Activated naive CD4-positive, alpha-beta T cell treated with anti-CD3 and anti-CD28 coated beads for 36 hours (primary cell): ENCODE results near the gene FAM236C. TPM values are rescaled to one million over a fixed set of nuclear protein-coding genes. Genes with fewer than 3 reads are reported as not detected.
"Not testable (repeated sequence)": the region's sequence is repeated elsewhere in the genome, so short reads cannot be mapped to it uniquely, and the experiment has no call there.

Source experiments
- CTCF ChIA-PET: fragments of 350-600 bp; sonication (Branson Sonifier 250); formaldehyde crosslinking; loops from one replicate; lab custom pipeline; 2021; ENCODE audit warnings: antibody characterized with exemption; lab: Charles Lee
- DNase-seq: peaks from one replicate; pipeline ENCODE4 v3.0.0-alpha.2; 2020
- H3K27ac Mint-ChIP-seq: one replicate; pipeline ENCODE4 v1.8.0; 2021; ENCODE audit warnings: mild to moderate bottlenecking, mixed read lengths
- H3K27me3 Mint-ChIP-seq: one replicate; pipeline ENCODE4 v1.8.0; 2021; ENCODE audit warnings: low read depth, mixed read lengths
- H3K36me3 Mint-ChIP-seq: one replicate; pipeline ENCODE4 v1.8.0; 2021; ENCODE audit warnings: low read depth, mixed read lengths
- H3K4me1 Mint-ChIP-seq: one replicate; pipeline ENCODE4 v1.8.0; 2021; ENCODE audit warnings: low read depth, mixed read lengths
- H3K4me3 Mint-ChIP-seq: one replicate; pipeline ENCODE4 v1.8.0; 2021; ENCODE audit warnings: mild to moderate bottlenecking, moderate library complexity, mixed read lengths
- H3K9me3 Mint-ChIP-seq: one replicate; pipeline ENCODE4 v1.8.0; 2021; ENCODE audit warnings: mixed read lengths
- intact Hi-C: fragments of 100-400 bp; cut with micrococcal nuclease; formaldehyde crosslinking; loops from one replicate; pipeline ENCODE4 v1.15.1; 2023
- total RNA-seq, 2 experiments: library from RNA; stranded (reverse); gene quantifications; one replicate each; pipeline ENCODE4 v1.2.3, GENCODE V29; 2021

Gene FAM236C
- total RNA-seq, result not detected

DNA sequence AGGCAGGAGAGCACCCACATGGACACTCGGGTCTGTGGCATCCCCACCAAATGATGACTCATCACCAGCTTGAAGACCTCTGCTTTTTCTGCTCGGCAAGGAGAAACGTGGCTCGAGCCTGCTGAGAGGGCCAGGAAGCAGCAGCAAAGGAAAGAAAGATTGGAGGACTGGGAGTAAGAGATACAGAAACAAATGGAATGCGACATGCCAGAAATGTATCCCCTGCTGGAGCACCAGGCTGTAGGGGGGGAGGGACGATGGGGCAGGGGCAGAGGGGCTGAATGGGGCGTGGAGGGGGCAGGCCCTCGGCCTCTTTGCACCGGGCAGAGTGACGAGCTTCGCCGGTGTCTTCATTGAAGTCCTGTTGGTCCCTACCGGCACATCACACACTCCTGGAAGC, at the start of gene FAM236C:
Gene FAM236C (plus strand): TSS at position 301 of the 400 bp plus-strand sequence. CDS start 100 bp downstream, outside the sequence.
- intact Hi-C loops, CTCF ChIA-PET, DNase-seq, H3K36me3 Mint-ChIP-seq, H3K9me3 Mint-ChIP-seq, H3K4me1 Mint-ChIP-seq, H3K27ac Mint-ChIP-seq, H3K27me3 Mint-ChIP-seq, H3K4me3 Mint-ChIP-seq: not testable (repeated sequence)

GRCh38 chrX:72882898-72883297, 29.5 kb upstream of the FAM236C start:
- DNase-seq, H3K27ac Mint-ChIP-seq, H3K4me3 Mint-ChIP-seq, intact Hi-C loops, CTCF ChIA-PET, H3K9me3 Mint-ChIP-seq, H3K4me1 Mint-ChIP-seq, H3K27me3 Mint-ChIP-seq, H3K36me3 Mint-ChIP-seq: not testable (repeated sequence)

- H3K27me3 Mint-ChIP-seq, H3K9me3 Mint-ChIP-seq: not testable (repeated sequence)
Measured at GRCh38 chrX:72889740-72890139, 22.7 kb upstream of the FAM236C start.

GRCh38 chrX:72916096-72916495, 3.7 kb downstream of the FAM236C start:
- H3K9me3 Mint-ChIP-seq, intact Hi-C loops, H3K27ac Mint-ChIP-seq, H3K4me1 Mint-ChIP-seq, H3K4me3 Mint-ChIP-seq, H3K27me3 Mint-ChIP-seq, CTCF ChIA-PET, DNase-seq, H3K36me3 Mint-ChIP-seq: not testable (repeated sequence)

More at GRCh38 chrX:72889740-72890139, 22.7 kb upstream of the FAM236C start:
- CTCF ChIA-PET, DNase-seq, H3K27ac Mint-ChIP-seq, H3K4me3 Mint-ChIP-seq, intact Hi-C loops, H3K4me1 Mint-ChIP-seq, H3K36me3 Mint-ChIP-seq: not testable (repeated sequence)

- H3K4me1 Mint-ChIP-seq, CTCF ChIA-PET, intact Hi-C loops, H3K27ac Mint-ChIP-seq, H3K4me3 Mint-ChIP-seq, H3K9me3 Mint-ChIP-seq, DNase-seq, H3K36me3 Mint-ChIP-seq, H3K27me3 Mint-ChIP-seq: not testable (repeated sequence)
Measured at GRCh38 chrX:72932283-72932682, 19.9 kb downstream of the FAM236C start.

GRCh38 chrX:72936455-72936854, 24.0 kb downstream of the FAM236C start:
- H3K9me3 Mint-ChIP-seq, H3K27ac Mint-ChIP-seq, intact Hi-C loops, H3K4me3 Mint-ChIP-seq, H3K36me3 Mint-ChIP-seq, H3K27me3 Mint-ChIP-seq, H3K4me1 Mint-ChIP-seq, CTCF ChIA-PET, DNase-seq: not testable (repeated sequence)

GRCh38 chrX:72936882-72937455, 24.6 kb downstream of the FAM236C start:
- CTCF ChIA-PET, result not testable (repeated sequence)

DNA sequence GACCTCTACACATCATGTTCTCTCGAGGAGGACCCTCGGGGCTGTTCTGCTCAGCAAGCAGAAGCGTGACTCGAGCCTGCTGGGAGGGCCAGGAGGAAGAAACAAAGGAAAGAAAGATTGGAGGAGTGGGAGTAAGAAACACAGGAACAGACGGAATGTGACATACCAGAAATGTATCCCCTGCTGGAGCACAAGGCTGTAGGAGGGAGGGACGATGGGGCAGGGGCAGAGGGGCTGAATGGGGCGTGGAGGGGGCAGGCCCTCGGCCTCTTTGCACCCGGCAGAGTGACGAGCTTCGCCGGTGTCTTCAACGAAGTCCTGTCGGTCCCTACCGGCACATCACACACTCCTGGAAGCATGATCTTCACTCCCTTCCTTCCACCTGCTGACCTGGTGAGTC, 25.5 kb downstream of the FAM236C start, which contains the start of gene FAM236A:
Gene FAM236A (plus strand): TSS at position 301 of the 400 bp plus-strand sequence. CDS start 57 bp downstream, at position 358.
- H3K9me3 Mint-ChIP-seq, intact Hi-C loops, H3K27me3 Mint-ChIP-seq, H3K4me3 Mint-ChIP-seq, DNase-seq, H3K27ac Mint-ChIP-seq, H3K36me3 Mint-ChIP-seq, CTCF ChIA-PET, H3K4me1 Mint-ChIP-seq: not testable (repeated sequence)

More at GRCh38 chrX:72936882-72937455, 24.6 kb downstream of the FAM236C start:
- H3K27ac Mint-ChIP-seq, H3K27me3 Mint-ChIP-seq, H3K9me3 Mint-ChIP-seq, H3K4me3 Mint-ChIP-seq, H3K4me1 Mint-ChIP-seq, H3K36me3 Mint-ChIP-seq, intact Hi-C loops, DNase-seq: not testable (repeated sequence)

GRCh38 chrX:72942272-72942671, 29.9 kb downstream of the FAM236C start:
- H3K4me3 Mint-ChIP-seq, H3K27me3 Mint-ChIP-seq, H3K27ac Mint-ChIP-seq, DNase-seq, H3K36me3 Mint-ChIP-seq, H3K4me1 Mint-ChIP-seq, CTCF ChIA-PET, intact Hi-C loops, H3K9me3 Mint-ChIP-seq: not testable (repeated sequence)

GRCh38 chrX:72943035-72943818, 30.8 kb downstream of the FAM236C start:
- CTCF ChIA-PET, intact Hi-C loops, H3K36me3 Mint-ChIP-seq, DNase-seq, H3K4me1 Mint-ChIP-seq, H3K9me3 Mint-ChIP-seq, H3K27ac Mint-ChIP-seq, H3K27me3 Mint-ChIP-seq, H3K4me3 Mint-ChIP-seq: not testable (repeated sequence)

DNA sequence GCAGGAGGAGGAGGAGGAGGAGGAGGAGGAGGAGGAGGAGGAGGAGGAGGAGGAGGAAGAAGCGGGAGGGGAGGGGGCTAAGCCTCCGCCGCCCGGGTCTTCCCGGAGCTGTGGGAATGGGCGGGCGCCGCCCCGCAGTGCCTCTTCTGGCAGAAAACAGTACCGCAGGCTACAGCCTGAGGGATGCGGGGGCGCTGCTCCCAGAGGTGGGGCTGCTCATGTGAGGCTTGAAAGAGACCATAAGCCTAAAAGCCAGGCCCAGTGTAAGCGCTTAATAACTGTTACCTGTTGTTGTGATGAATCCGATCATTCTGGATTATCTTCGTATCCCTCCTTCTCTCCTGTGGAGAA, 31.4 kb downstream of the FAM236C start, which contains the start of gene DMRTC1:
Gene DMRTC1 (minus strand): TSS at position 19 of the 351 bp plus-strand sequence. CDS start 68,143 bp downstream, outside the sequence.
- H3K9me3 Mint-ChIP-seq, H3K4me1 Mint-ChIP-seq, intact Hi-C loops, CTCF ChIA-PET, DNase-seq, H3K36me3 Mint-ChIP-seq, H3K27ac Mint-ChIP-seq, H3K4me3 Mint-ChIP-seq, H3K27me3 Mint-ChIP-seq: not testable (repeated sequence)

DNA sequence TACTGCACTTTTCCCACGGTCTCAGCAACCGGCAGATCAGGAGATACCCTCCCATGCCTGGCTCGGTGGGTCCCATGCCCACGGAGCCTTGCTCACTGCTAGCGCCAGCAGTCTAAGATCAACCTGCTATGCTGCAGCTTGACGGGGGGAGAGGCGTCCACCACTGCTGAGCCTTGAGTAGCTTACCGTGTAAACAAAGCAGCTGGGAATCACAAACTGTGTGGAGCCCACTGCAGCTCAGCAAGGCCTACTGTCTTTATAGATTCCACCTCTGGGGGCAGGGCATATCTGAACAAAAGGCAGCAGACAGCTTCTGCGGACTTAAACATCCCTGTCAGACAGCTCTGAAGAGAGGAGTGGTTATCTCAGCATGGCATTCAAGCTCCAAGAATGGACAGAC, 47.6 kb downstream of the FAM236C start:
- H3K4me3 Mint-ChIP-seq, intact Hi-C loops, H3K27ac Mint-ChIP-seq, CTCF ChIA-PET, H3K27me3 Mint-ChIP-seq, H3K4me1 Mint-ChIP-seq, DNase-seq, H3K36me3 Mint-ChIP-seq, H3K9me3 Mint-ChIP-seq: not testable (repeated sequence)
